H1 (cell line): ENCODE results near the gene OAS3. TPM values are rescaled to one million over a fixed set of nuclear protein-coding genes. Genes with fewer than 3 reads are reported as not detected.

ENCODE experiments used
- CTCF ChIA-PET: fragments of 300-600 bp; sonication (Branson Sonifier 250); formaldehyde crosslinking; loops from one replicate; lab custom pipeline; 2021; ENCODE audit not compliant: partially characterized antibody; lab: Charles Lee
- POLR2A ChIA-PET: fragments of 300-600 bp; sonication (Branson Sonifier 250); formaldehyde crosslinking; loops from one replicate; lab custom pipeline; 2021; ENCODE audit warnings: inconsistent platforms; ENCODE audit not compliant: partially characterized antibody; lab: Charles Lee
- DNase-seq, 2 experiments: peaks; one replicate each; pipeline versions ENCODE4 v3.0.0 to v3.0.0-alpha.2; 2010 to 2022; ENCODE audit warnings: low spot score in 2 of 2, low read depth in 1 of 2, mixed read lengths in 1 of 2
- FAIRE-seq: peaks from 2 replicates; lab custom pipeline; 2011; peaks lifted over from hg19 to GRCh38; lab: Jason Lieb, UNC
- H2AFZ ChIP-seq: 2 replicates; pipeline ENCODE4 v1.8.1; 2012; ENCODE audit warnings: low read length, inconsistent platforms
- H2AK5ac ChIP-seq: 2 replicates; pipeline ENCODE4 v1.6.1; 2013; ENCODE audit warnings: low read depth, low read length
- H2BK120ac ChIP-seq: replicated peaks from 2 replicates; pipeline ENCODE3; 2013; ENCODE audit warnings: low read depth, low read length, inconsistent platforms
- H2BK12ac ChIP-seq: 2 replicates; pipeline ENCODE4 v1.6.1; 2013; ENCODE audit warnings: low read depth, low read length
- H2BK15ac ChIP-seq: 2 replicates; pipeline ENCODE4 v1.6.1; 2013; ENCODE audit warnings: low read length
- H2BK20ac ChIP-seq: 2 replicates; pipeline ENCODE4 v1.6.1; 2013; ENCODE audit warnings: low read length
- H2BK5ac ChIP-seq: 2 replicates; pipeline ENCODE4 v1.6.1; 2013; ENCODE audit warnings: low read depth, low read length
- H3K14ac ChIP-seq: 2 replicates; pipeline ENCODE4 v1.6.1; 2013; ENCODE audit warnings: inconsistent platforms; ENCODE audit not compliant: insufficient read length
- H3K18ac ChIP-seq: 2 replicates; pipeline ENCODE4 v1.6.1; 2013; ENCODE audit warnings: low read length; ENCODE audit errors: extremely low read depth
- H3K23ac ChIP-seq: 2 replicates; pipeline ENCODE4 v1.6.1; 2013; ENCODE audit warnings: inconsistent platforms; ENCODE audit not compliant: insufficient read length
- H3K23me2 ChIP-seq: 2 replicates; pipeline ENCODE4 v1.6.1; 2013; ENCODE audit warnings: low read depth, low read length
- H3K27ac ChIP-seq: 2 replicates; pipeline ENCODE4 v1.6.1; 2011; ENCODE audit warnings: low read depth, low read length, inconsistent platforms
- H3K27me3 ChIP-seq, 4 experiments: replicated peaks in 1 of 4; 1 replicate in 1 of 4; 2 replicates in 3 of 4; pipeline versions ENCODE4 v1.6.1 to v1.8.1; 2011 to 2013; ENCODE audit warnings: low read length in 3 of 4, mild to moderate bottlenecking in 3 of 4, inconsistent platforms in 2 of 4, mixed read lengths in 2 of 4, moderate library complexity in 1 of 4; ENCODE audit not compliant: control insufficient read depth in 3 of 4, insufficient read depth in 3 of 4; ENCODE audit errors: extremely low read depth in 1 of 4
- H3K36me3 ChIP-seq, 4 experiments: 2 replicates each; pipeline versions ENCODE4 v1.6.1 to v1.8.1; 2011 to 2013; ENCODE audit warnings: mild to moderate bottlenecking in 4 of 4, low read length in 3 of 4, moderate library complexity in 2 of 4, control low read depth in 1 of 4, inconsistent platforms in 1 of 4; ENCODE audit not compliant: insufficient read depth in 4 of 4, control insufficient read depth in 2 of 4
- H3K4ac ChIP-seq: replicated peaks from 2 replicates; pipeline ENCODE3; 2013; ENCODE audit warnings: low read length, low read depth, mixed read lengths, inconsistent platforms; ENCODE audit not compliant: insufficient read length
- H3K4me1 ChIP-seq, 4 experiments: replicated peaks in 1 of 4; 1 replicate in 1 of 4; 2 replicates in 3 of 4; pipeline versions ENCODE4 v1.6.1 to v1.8.1; 2011 to 2013; ENCODE audit warnings: low read length in 3 of 4, inconsistent platforms in 2 of 4, mixed read lengths in 1 of 4; ENCODE audit not compliant: insufficient read depth in 4 of 4, control insufficient read depth in 3 of 4
- H3K4me2 ChIP-seq, 2 experiments: 2 replicates each; pipeline versions ENCODE4 v1.6.1 to v1.8.1; 2011 to 2013; ENCODE audit warnings: low read depth in 2 of 2, low read length in 2 of 2, control low read depth in 1 of 2, inconsistent platforms in 1 of 2, mild to moderate bottlenecking in 1 of 2; ENCODE audit not compliant: insufficient read depth in 1 of 2
- H3K4me3 ChIP-seq, 4 experiments: fragments of 200-600, 300-600 bp in 1 of 4; sonication (generic), shearing (Covaris generic), sonication (Bioruptor Twin) in 1 of 4; 2 replicates each; pipeline versions ENCODE4 v1.5.1 to v1.8.1; 2011 to 2016; ENCODE audit warnings: low read length in 4 of 4, low read depth in 3 of 4, control low read depth in 2 of 4, inconsistent platforms in 2 of 4, mild to moderate bottlenecking in 2 of 4, mixed read lengths in 1 of 4, moderate library complexity in 1 of 4; ENCODE audit not compliant: insufficient read depth in 2 of 4; ENCODE audit errors: extremely low read depth in 1 of 4
- H3K56ac ChIP-seq: replicated peaks from 2 replicates; pipeline ENCODE3; 2013; ENCODE audit warnings: low read depth, mild to moderate bottlenecking, mixed read lengths, low read length, inconsistent platforms; ENCODE audit not compliant: insufficient read length
- H3K79me1 ChIP-seq: 2 replicates; pipeline ENCODE4 v1.6.1; 2013; ENCODE audit warnings: low read depth, low read length, control low read depth
- H3K79me2 ChIP-seq, 2 experiments: 2 replicates each; pipeline versions ENCODE4 v1.6.1 to v1.8.1; 2012 to 2013; ENCODE audit warnings: low read length in 2 of 2, mild to moderate bottlenecking in 2 of 2, inconsistent platforms in 1 of 2; ENCODE audit not compliant: insufficient read depth in 2 of 2, control insufficient read depth in 1 of 2
- H3K9ac ChIP-seq, 4 experiments: replicated peaks in 1 of 4; 1 replicate in 1 of 4; 2 replicates in 3 of 4; pipeline versions ENCODE4 v1.6.1 to v1.8.1; 2011 to 2013; ENCODE audit warnings: low read depth in 3 of 4, low read length in 3 of 4, control low read depth in 2 of 4, mild to moderate bottlenecking in 2 of 4, moderate library complexity in 2 of 4, inconsistent platforms in 1 of 4; ENCODE audit errors: extremely low read depth in 1 of 4
- H3K9me3 ChIP-seq, 2 experiments: 2 replicates each; pipeline versions ENCODE4 v1.6.1 to v1.8.1; 2012 to 2013; ENCODE audit warnings: mild to moderate bottlenecking in 2 of 2, moderate library complexity in 2 of 2, control low read depth in 1 of 2, inconsistent platforms in 1 of 2, low read depth in 1 of 2, low read length in 1 of 2, mixed read lengths in 1 of 2; ENCODE audit not compliant: insufficient read depth in 2 of 2
- H4K20me1 ChIP-seq, 2 experiments: replicated peaks in 1 of 2; 2 replicates each; pipeline versions ENCODE3 to v1.8.1; 2011 to 2013; ENCODE audit warnings: inconsistent platforms in 2 of 2, low read length in 2 of 2, mild to moderate bottlenecking in 1 of 2; ENCODE audit not compliant: insufficient read depth in 2 of 2, control insufficient read depth in 1 of 2
- H4K5ac ChIP-seq: 2 replicates; pipeline ENCODE4 v1.6.1; 2013; ENCODE audit warnings: low read length, low read depth, mixed read lengths, inconsistent platforms; ENCODE audit not compliant: insufficient read length
- H4K8ac ChIP-seq: 2 replicates; pipeline ENCODE4 v1.8.0; 2013; ENCODE audit warnings: mild to moderate bottlenecking, moderate library complexity, low read length, inconsistent platforms; ENCODE audit not compliant: insufficient read depth; ENCODE audit errors: extremely low read depth
- H4K91ac ChIP-seq: replicated peaks from 2 replicates; pipeline ENCODE3; 2013; ENCODE audit warnings: low read length, mixed read lengths, inconsistent platforms; ENCODE audit not compliant: insufficient read length
- CBX5 ChIP-seq: fragments of 300-800, 300-1000 bp; sonication (generic); IDR thresholded peaks from 2 replicates; pipeline ENCODE4 v1.7.1; 2016; ENCODE audit warnings: antibody characterized with exemption, low read length, low read depth
- EGR1 ChIP-seq: IDR thresholded peaks from 2 replicates; pipeline ENCODE4 v1.6.1; 2011; ENCODE audit warnings: low read depth, low read length, borderline replicate concordance
- GABPA ChIP-seq: IDR thresholded peaks from 2 replicates; pipeline ENCODE4 v1.6.1; 2011; ENCODE audit warnings: mild to moderate bottlenecking, low read length, moderate library complexity, borderline replicate concordance; ENCODE audit not compliant: insufficient read depth
- JUN ChIP-seq: IDR thresholded peaks from 2 replicates; pipeline ENCODE4 v1.6.1; 2011; ENCODE audit warnings: low read depth, mild to moderate bottlenecking, improper control_type of control experiment, low read length
- KDM1A ChIP-seq: fragments of 200-600, 300-600 bp; sonication (generic); IDR thresholded peaks from 2 replicates; pipeline ENCODE4 v1.7.1; 2016; ENCODE audit warnings: mild to moderate bottlenecking, low read length, borderline replicate concordance
- KDM4A ChIP-seq: IDR thresholded peaks from one replicate; pipeline ENCODE4 v1.7.1; 2012; ENCODE audit warnings: low read depth, mild to moderate bottlenecking, moderate library complexity, low read length, inconsistent platforms; ENCODE audit not compliant: severe bottlenecking
- NANOG ChIP-seq: IDR thresholded peaks from 2 replicates; pipeline ENCODE4 v1.6.1; 2011; ENCODE audit warnings: low read length, low read depth, mild to moderate bottlenecking, inconsistent platforms; ENCODE audit not compliant: insufficient read depth, poor library complexity, severe bottlenecking
- WGBS, 2 experiments: shearing (Covaris generic) in 1 of 2; methylation state at CpG; one replicate each; pipeline versions ENCODE4 v1.1.6 to v1.1.7; 2013 to 2015; ENCODE audit warnings: low lambda C conversion rate in 2 of 2, mixed read lengths in 2 of 2, inconsistent platforms in 1 of 2, low coverage in 1 of 2, missing lambda C conversion rate in 1 of 2; ENCODE audit not compliant: insufficient replicate concordance in 2 of 2, insufficient coverage in 1 of 2, insufficient read length in 1 of 2; ENCODE audit errors: extremely low coverage in 1 of 2, missing lambda C conversion rate in 1 of 2; 5-methylcytosine and 5-hydroxymethylcytosine counted together
- polyA plus RNA-seq, 7 experiments: library from polyadenylated mRNA; depleted of rRNA in 3 of 7; stranded (reverse) in 5 of 7; unstranded in 2 of 7; fragments of >200 nt in 5 of 7; fragments of 200-250 nt in 2 of 7; gene quantifications; 1 replicate in 5 of 7; 2 replicates in 1 of 7; 4 replicates in 1 of 7; pipeline versions ENCODE4 v1.2.1 to v1.2.3, GENCODE V29; 2011 to 2013; ENCODE audit warnings: missing spikeins in 2 of 7, mixed read lengths in 2 of 7
- total RNA-seq: library from RNA; stranded (reverse); fragmentation: NEBNext Ultra II Directional; extraction: Animal tissue kit (Norgen Biotek cat#: 25700); gene quantifications from 2 replicates; pipeline ENCODE4 v1.2.1, GENCODE V29; 2021

The OAS3 gene
- total and polyA plus RNA-seq, 2 of the 8 experiments (the other 6 are each of a cell fraction or from before 2014, with no cell fraction given), result 0.73 to 3.7 TPM

GRCh38 chr12:113010701-113011100, 72.4 kb downstream of the OAS3 start:
- H2BK5ac ChIP-seq, result no peak overlapping the region
- peaks cover 8 to 11% of the 10 kb centered on the region in 2 experiments; a peak in 3 of 4 replicates for H3K9me3 ChIP-seq
- DNase-seq (no peak), FAIRE-seq (no peak)
- H3K56ac ChIP-seq, result no peak overlapping the region
- ChIA-PET POLR2A (no interaction called here), CTCF (interaction anchor here (0.9 to 13.9 kb wide), 6 partner anchors 9 to 82 kb away, joined by 3 to 202 read pairs (median 4); no protein-coding TSS in a partner anchor)
- H3K36me3 ChIP-seq, result no peaks in the 10 kb centered on the region
- no peak overlapping the region for H3K4me3 ChIP-seq
- H4K8ac ChIP-seq, result no peak overlapping the region
- 83% methylated on average over 2 of the region's 2 CpGs; no CpG with 5 or more reads in 1 of the 2 experiments for WGBS, 2 experiments
- H2BK120ac ChIP-seq, result no peak overlapping the region
- H4K20me1 ChIP-seq, result no peaks in the 10 kb centered on the region
- H3K4me2 ChIP-seq, result no peak overlapping the region
- H4K5ac ChIP-seq, result no peak overlapping the region
- H3K23me2 ChIP-seq, result no peaks in the 10 kb centered on the region
- no peak for TF ChIP-seq EGR1
- TF ChIP-seq NANOG, result no peak
- no peak for TF ChIP-seq JUN
- no peak for TF ChIP-seq GABPA
- TF ChIP-seq KDM4A, result no peak
- no peak for TF ChIP-seq CBX5
- TF ChIP-seq KDM1A, result no peak
- no peak overlapping the region for H2AFZ ChIP-seq
- H3K79me2 ChIP-seq, result no peaks in the 10 kb centered on the region
- H3K27me3 ChIP-seq, result peaks cover 0 to 7% (median 0%) of the 10 kb centered on the region in 4 experiments; a peak in 1 of 7 replicates
- H2BK12ac ChIP-seq, result no peak overlapping the region
- no peak overlapping the region for H4K91ac ChIP-seq
- H2BK20ac ChIP-seq, result no peak overlapping the region
- no peak overlapping the region for H2BK15ac ChIP-seq
- no peak overlapping the region for H3K4ac ChIP-seq
- no peak overlapping the region for H3K9ac ChIP-seq
- H3K27ac ChIP-seq, result no peak overlapping the region
- H3K18ac ChIP-seq, result no peak overlapping the region
- no peak overlapping the region for H2AK5ac ChIP-seq
- H3K4me1 ChIP-seq, result no peaks in the 10 kb centered on the region
- no peak overlapping the region for H3K14ac ChIP-seq
- H3K79me1 ChIP-seq, result no peaks in the 10 kb centered on the region
- H3K23ac ChIP-seq, result no peak overlapping the region
